Fibroblast of pulmonary artery (primary cell): ENCODE results near the gene ATF6B.

ENCODE experiments used
- DNase-seq: peaks from one replicate; pipeline ENCODE4 v3.0.0-alpha.2; 2010; ENCODE audit warnings: low read depth
- H3K4me3 ChIP-seq: replicated peaks from 2 replicates; pipeline ENCODE4 v1.5.1; 2011; ENCODE audit warnings: low read depth, mild to moderate bottlenecking, control low read depth, low read length, moderate library complexity
- CTCF ChIP-seq: IDR thresholded peaks from 2 replicates; pipeline ENCODE4 v1.5.1; 2011; ENCODE audit warnings: mild to moderate bottlenecking, control low read depth, low read length, inconsistent platforms; ENCODE audit errors: missing control alignments

Gene ATF6B

GRCh38 chr6:32127717-32128592 is at the start of gene ATF6B:
TSS of gene ATF6B (minus strand) at chr6:32128246. CDS start at chr6:32128207, 39 bp downstream.
- peak; percentile 100 for DNase-seq
- peak within 1 kb of the TSS; percentile 100 for H3K4me3 ChIP-seq
- no peak for TF ChIP-seq CTCF

GRCh38 chr6:32177183-32177787 is 49.2 kb upstream of the ATF6B start:
- H3K4me3 ChIP-seq = peak overlapping the region; percentile 87
- no peak for TF ChIP-seq CTCF
- no peak for DNase-seq

- DNase-seq = peak; percentile 68
- peak overlapping the region; percentile 87 for H3K4me3 ChIP-seq
- no peak for TF ChIP-seq CTCF
These were observed 48.6 kb upstream of the ATF6B start for GRCh38 chr6:32176476-32177182.

- peak within 1 kb of the TSS; percentile 87 for H3K4me3 ChIP-seq
- no peak for TF ChIP-seq CTCF
- DNase-seq = peak; percentile 98
These were observed 47.8 kb upstream of the ATF6B start, which contains the start of gene AGPAT1 for GRCh38 chr6:32175711-32176475. TSS of gene AGPAT1 (minus strand) at chr6:32176084. CDS start at chr6:32171496, 4,588 bp downstream.

- peak overlapping the region; percentile 87 for H3K4me3 ChIP-seq
- no peak for TF ChIP-seq CTCF
- no peak for DNase-seq
These were observed 47.3 kb upstream of the ATF6B start for GRCh38 chr6:32175322-32175710.

- no peak for DNase-seq
- TF ChIP-seq CTCF = no peak
- H3K4me3 ChIP-seq = peak overlapping the region; percentile 87
These were observed 46.4 kb upstream of the ATF6B start for GRCh38 chr6:32174416-32174815.
